Medulla oblongata (tissue), 1 donor: ENCODE measurements around the gene ENDOV.
"Not testable (repeated sequence)": the region's sequence is repeated elsewhere in the genome, so short reads cannot be mapped to it uniquely, and the experiment has no call there.

Source experiments
- DNase-seq: peaks from one replicate; pipeline ENCODE4 v3.0.0-alpha.2; 2015; ENCODE audit errors: extremely low spot score

Gene ENDOV

DNA sequence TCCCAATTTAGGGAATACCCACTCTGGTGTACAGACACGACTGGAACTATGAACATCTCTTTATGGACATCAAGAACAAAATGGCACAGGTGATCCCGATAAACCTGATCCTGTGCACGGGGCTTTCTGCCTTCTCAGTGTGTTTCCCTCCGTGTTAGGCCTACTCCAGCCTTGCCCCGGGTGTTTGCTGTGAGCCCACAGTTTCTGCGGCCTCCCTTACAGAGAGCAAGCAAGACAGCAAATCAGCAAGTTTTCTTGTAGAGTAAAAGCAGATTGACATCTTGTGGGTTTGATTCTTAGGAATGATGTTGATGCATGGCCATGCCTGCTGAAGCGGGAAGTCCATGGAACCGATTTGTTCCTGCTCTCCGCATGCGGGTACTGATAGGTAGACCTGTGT lies 26.4 kb upstream of the ENDOV start:
- no peak for DNase-seq

DNA sequence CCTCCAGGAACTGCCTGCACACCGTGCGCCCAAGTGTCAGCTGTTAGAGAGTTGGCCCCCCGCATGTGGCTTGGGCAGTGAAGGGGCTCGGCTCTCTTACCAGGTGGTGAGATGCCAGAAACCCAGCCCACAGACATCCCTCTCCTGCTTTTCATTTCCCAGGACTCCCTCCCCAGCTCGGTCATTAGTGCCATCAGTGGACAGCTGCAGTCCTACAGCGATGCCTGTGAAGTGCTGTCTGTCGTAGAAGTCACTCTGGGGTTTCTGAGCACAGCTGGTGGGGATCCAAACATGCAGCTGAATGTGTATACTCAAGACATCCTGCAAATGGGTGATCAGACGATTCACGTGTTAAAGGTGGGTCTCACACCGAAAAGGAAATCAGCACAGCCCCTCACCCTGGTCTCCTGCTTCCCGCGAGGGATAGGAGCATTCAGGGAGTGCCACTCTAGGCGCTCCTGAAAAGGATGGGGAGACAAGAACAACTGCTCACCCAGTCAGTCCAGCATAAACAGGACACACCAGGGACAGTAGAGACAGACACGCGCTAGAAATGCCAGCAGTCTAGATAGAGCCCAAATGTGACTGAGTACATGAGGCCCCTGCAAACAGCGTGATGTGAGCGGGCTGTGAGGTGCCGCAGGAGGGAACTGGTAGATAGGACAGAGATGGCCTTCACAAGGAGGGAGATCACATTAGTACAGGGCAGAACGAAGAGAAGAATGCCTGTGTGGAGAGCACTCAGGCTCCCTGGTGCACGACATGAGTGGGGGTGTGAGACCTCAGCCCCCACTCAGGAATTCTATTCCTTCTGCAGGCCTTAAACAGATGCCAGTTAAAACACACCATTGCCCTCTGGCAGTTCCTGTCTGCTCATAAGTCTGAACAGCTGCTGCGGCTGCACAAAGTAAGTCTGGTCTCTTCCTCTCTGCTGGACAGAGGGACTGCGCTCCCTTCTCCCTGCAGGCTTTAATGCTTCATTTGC lies 25.7 kb upstream of the ENDOV start:
- no peak for DNase-seq

DNA sequence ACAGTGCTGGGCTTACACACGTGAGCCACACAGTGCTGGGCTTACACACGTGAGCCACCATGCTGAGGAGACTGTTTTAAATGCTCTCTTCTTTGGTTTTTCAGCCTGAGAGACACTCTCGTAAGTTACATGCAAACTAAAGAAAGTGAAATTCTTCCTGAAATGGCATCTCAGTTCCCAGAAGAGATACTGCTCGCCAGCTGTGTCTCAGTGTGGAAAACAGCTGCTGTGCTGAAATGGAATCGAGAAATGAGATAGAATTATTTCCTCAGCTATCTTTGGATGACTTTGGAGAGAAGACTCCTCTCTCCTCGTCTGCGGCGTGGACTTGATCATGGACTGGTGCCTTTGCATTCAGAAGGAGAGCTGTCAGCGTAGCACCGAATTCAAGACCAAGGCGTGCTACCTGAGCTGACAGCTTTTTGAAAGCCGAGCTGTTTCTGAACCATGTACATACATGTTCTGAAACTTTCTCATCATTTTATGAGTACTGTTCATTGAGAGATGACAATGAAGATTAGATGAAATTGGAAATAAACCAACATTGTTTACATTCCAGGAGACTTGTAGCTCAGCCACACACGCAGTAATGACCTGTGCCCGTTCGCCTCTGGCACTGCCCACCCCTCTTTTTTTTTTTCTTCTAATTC lies 21.6 kb upstream of the ENDOV start:
- no peak for DNase-seq

DNA sequence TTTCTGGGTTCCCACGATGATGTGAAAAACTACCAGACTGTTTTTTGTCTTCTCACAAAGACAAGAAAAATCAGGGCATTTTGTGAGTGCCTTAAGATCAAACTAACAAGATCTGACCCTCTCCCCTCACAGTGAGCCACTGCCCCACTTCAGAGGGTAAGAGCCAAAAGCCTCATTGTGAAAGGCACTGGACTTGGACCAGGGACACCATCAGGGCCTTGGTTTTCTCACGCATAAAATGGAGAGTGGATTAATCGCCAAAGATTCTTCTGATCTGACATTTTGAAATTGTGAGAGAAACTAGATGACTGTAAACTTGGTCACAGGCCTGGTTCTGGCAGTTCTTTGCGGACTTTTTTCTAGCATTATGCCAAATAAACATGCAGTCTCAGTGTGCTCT lies 21.0 kb upstream of the ENDOV start:
- DNase-seq: peak; percentile 10

DNA sequence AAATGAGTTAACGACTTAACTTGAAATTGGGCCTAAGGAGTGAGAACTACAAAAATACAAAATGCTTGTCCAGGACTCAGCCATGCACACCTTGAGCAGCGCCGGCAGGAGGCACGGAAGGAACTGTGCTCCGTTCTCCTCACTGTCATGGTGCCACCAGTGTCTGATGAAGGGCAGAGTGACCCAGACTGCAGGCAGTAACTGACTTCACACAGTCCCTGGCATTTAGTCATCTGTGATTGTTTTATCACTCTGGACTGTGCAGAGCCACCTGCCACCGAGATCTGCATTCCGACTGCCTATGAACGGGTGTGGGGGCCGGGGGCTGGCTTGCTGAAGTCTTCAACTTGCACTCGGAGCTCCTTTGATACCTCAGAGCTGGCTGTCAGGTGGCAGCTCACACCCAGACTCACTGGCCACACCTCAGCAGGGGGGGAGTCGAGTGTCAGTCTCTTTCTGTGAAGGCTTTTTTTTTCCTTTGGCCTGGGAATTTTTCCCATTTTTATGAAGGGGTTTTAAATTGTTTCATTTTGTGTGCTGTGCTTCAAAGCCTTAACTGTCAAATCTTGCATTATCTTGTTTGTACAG lies 20.2 kb upstream of the ENDOV start:
- DNase-seq: no peak

DNA sequence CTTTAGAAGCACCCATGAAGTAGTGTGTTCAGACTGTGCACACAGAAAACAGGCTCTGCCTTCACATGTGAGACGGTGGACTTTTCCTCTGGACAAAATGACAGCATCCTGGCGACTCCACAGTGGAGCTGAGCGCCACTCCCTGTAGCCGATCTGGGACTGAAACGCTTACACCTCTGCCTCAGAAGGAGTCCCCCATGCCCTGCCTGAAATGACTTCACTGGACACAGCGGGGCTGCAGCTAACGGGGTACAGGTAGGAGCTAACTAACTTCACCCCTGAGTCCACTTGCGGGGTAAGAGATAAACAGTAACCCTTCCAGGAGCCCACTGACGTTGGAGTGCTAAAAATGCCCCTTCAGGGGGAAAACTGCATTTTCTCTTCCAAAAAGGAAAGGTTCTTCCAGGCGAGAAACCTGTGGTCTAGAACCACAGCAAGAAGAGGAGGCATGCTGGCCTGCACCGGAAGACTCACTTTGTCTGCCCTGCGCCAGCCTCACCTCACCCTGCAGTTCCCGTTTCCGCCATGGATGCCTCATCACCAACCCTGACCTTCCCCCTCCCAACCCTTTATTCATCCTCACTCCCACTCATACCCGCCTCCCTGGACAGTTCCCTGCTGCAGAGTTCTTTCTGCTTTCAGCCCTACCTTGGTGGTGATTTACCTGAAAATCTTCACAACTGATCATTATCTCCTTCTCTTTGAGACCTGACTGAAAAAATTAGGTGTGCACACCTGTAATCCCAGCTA lies 19.4 kb upstream of the ENDOV start:
- DNase-seq: no peak

DNA sequence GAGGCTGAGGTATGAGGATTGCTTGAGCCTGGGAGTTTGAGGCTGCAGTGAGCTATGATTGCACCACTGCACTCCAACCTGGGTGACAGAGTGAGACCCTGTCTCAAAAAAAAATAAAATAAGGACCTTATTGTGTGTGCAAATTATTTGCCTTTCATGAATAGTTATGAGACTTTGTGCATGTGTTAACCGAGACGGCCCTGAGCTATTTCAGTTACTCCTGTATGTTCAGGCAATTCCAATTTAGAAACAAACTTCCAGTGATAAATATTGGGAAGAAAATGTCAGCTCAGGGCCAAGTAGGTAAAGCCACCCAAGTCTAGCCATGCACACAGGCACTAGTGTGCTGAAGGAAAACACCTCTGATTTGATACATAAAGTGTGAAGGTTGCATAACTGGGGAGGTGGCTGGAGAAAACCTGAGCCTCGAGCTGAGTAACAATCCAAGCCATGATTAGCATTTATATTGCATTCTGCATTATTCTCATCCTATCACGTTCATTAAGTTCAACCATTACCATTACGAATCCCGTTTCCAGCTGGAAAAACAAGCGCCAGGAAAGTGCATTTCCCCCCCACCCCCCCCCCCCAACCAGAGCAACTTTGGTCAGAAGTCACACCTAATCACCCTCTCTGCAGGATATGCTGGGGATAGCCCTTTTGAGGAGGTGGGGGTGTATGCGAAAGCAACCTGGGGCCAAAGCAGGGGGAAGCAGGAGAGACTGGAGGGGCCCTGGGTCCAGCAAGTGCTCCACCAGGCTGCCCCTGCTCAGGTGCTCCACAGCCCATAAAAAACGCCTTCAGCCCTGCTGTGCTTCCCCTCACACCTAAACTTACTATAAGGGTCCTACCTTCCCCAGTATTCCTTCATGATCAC lies 18.6 kb upstream of the ENDOV start:
- no peak for DNase-seq

GRCh38 chr17:80397034-80397387 lies 18.0 kb upstream of the ENDOV start:
- DNase-seq: no peak

GRCh38 chr17:80397686-80398085 lies 17.3 kb upstream of the ENDOV start:
- DNase-seq: no peak

- DNase-seq: not testable (repeated sequence)
Observed at GRCh38 chr17:80401086-80401485, 13.9 kb upstream of the ENDOV start.

DNA sequence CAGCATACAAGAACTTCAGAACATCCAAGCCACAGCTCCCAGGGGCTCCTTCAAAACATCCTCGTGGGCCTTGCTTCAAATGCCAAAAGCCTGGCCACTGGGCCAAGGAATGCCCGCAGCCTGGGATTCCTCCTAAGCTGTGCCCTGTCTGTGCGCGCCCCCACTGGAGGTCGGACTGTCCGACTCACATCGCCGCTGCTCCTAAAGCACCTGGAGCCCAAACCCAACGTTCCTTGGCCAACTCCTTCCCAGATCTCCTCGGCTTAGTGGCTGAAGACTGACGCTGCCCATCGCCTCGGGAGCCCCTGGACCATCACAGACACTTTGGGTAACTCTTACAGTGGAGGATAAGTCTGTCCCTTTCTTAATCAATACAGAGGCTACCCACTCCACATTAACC lies 12.9 kb upstream of the ENDOV start:
- not testable (repeated sequence) for DNase-seq

DNA sequence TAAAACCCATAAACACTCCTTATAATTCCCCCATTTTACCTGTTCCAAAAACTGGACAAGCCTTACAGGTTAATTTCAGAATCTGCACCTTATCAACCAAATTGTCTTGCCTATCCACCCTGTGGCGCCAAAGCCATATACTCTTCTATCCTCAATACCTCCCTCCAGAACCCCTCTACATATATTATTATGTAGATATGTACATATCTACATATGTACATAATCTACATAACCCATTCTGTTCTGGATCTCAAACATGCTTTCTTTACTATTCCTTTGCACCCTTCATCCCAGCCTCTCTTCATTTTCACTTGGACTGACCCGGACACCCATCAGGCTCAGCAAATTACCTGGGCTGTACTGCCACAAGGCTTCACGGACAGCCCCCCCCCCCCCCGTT lies 12.0 kb upstream of the ENDOV start:
- no peak for DNase-seq

DNA sequence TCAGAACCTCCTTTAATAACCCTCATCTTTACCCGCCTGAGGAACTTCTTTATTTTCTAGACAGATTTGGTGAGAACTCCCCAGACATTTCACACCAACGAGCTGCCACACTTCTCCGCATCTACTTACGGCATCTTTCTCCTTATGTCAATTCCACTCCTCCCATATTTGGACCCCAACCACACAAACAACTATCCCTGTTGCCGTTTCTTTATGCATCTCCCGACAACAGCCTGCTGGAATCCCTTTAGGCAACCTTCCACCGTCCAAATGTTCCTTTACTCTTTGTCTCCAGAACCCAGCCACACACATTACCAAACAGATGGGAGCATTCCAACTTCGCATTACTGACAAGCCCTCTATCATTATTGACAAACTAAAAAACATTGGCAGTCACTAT lies 8.8 kb upstream of the ENDOV start:
- no peak for DNase-seq

DNA sequence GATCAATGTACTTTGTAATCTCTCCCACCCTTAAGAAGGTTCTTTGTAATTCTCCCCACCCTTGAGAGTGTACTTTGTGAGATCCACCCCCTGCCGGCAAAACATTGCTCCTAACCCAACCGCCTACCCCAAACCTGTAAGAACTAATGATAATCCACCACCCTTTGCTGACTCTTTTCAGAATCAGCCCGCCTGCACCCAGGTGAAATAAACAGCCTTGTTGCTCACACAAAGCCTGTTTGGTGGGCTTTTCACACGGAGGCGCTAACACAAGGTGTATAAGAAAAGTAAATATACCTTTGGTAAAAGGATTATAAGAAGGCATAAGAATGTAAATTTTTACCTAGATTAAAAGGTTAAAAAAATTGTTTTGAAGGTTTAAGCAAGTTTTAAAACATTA lies 7.0 kb upstream of the ENDOV start:
- not testable (repeated sequence) for DNase-seq

- no peak for DNase-seq
Observed at GRCh38 chr17:80408872-80409271, 6.1 kb upstream of the ENDOV start.

DNA sequence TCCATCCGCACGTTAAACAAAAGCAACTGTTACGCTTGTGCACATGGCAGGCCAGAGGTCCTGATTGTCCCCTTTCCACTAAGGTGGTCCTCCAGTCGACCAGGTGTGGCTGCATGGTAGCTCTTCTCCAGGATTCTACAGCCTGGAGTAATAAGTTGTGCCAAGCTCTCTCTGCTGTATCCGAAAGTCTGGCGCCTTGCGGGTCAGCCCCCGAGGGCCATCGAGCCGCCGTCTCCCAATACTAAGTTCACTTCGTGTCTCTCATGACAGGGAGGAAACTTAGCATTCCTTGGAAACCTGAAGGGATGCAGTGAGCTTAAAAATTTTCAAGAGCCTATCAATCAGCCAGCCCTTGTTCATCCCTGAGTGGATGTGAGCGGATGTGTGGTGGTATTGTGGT lies 5.3 kb upstream of the ENDOV start:
- DNase-seq: no peak

GRCh38 chr17:80410441-80411087 lies 4.4 kb upstream of the ENDOV start:
- DNase-seq: not testable (repeated sequence)

GRCh38 chr17:80413771-80414507 lies 1.0 kb upstream of the ENDOV start:
- DNase-seq: no peak

GRCh38 chr17:80414508-80414802 lies 512 bp upstream of the ENDOV start:
- DNase-seq: no peak

- DNase-seq: no peak
Observed at GRCh38 chr17:80415626-80416137, 715 bp downstream of the ENDOV start.
